Fibroblast of skin of left quadriceps (primary cell): ENCODE measurements around the gene HK2.
"Not testable (repeated sequence)": the region's sequence is repeated elsewhere in the genome, so short reads cannot be mapped to it uniquely, and the experiment has no call there.

Experiments used
- DNase-seq, 2 experiments: peaks; one replicate each; pipeline ENCODE4 v3.0.0-alpha.2; 2013; ENCODE audit warnings: low read depth in 2 of 2

HK2 gene

GRCh38 chr2:74895001-74895400, 61.1 kb downstream of the HK2 start:
- DNase-seq = no peak

- no peak for DNase-seq
These were observed 62.3 kb downstream of the HK2 start for GRCh38 chr2:74896232-74896631.

GRCh38 chr2:74900225-74900624, 66.3 kb downstream of the HK2 start:
- not testable (repeated sequence) for DNase-seq

DNA sequence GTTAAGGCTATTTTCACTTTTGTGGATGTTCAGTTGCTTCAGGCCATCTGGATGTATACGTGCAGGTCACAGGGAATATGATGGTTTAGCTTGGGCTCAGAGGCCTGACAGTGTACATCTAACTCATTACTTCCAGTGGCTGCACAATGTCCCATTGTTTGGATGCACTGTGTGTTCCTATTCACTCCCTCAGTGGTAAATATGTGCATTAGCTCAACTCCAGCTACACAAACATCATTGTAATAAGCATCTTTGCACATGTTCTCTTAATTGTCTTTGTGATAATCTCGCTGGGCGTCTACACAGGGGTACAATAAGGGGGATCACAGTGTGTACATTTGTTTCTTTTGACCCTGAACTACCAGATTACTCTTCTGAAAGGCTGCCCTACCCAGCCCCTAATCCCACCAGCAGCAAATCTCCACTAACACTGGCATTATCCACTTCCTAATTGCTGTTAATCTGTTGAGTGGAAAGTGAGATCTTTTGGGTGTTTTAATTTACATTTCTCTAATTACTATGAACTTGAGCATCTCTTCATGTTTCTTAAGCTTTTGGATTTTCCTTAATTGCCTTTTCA, 68.4 kb downstream of the HK2 start:
- DNase-seq = no peak

- no peak for DNase-seq
These were observed 72.5 kb downstream of the HK2 start for GRCh38 chr2:74906395-74906794.

- DNase-seq = not testable (repeated sequence)
These were observed 73.6 kb downstream of the HK2 start for GRCh38 chr2:74907560-74907959.

GRCh38 chr2:74908748-74909444, 75.0 kb downstream of the HK2 start:
- no peak for DNase-seq

DNA sequence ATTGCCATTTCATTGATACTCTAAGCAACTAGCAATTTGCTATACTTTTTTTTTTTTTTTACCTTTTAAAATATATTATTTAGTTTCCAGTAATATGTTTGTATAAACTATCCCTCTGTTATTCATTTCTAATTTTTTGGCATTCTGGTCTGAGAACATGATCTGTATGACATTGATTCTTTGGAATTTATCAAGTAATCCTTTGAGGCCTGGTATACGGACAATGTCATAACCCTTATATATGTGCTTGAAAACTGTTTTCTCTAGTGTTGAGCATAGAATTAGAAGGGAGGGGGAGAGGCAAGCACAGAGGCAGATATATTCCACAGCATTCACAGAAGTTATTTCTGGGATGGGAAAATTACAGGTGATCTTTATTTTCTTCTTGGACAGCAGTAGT, 76.3 kb downstream of the HK2 start:
- DNase-seq = no peak

DNA sequence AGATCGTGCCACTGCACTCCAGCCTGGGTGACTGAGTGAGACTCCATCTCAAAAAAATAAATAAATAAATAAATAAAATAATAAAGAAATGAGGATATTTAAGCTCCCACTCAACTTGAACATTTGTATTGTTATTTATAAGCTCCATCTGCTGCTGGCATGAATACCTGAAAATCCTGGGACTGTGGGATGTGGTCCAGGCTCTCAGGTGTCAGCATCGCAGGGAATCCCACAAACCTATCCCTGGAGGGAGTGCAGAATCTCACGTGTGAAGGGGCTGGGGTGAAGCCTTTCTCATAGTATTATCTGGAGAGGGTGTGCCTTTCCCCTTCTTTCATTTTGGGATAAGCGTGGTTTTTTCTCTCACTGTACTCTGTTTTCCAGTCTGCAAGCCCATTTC, 77.1 kb downstream of the HK2 start:
- DNase-seq = no peak

- no peak for DNase-seq
These were observed 81.8 kb downstream of the HK2 start for GRCh38 chr2:74915743-74916142.

- no peak for DNase-seq
These were observed 82.5 kb downstream of the HK2 start for GRCh38 chr2:74916394-74916793.

- no peak for DNase-seq
These were observed 84.0 kb downstream of the HK2 start for GRCh38 chr2:74917702-74918619.

DNA sequence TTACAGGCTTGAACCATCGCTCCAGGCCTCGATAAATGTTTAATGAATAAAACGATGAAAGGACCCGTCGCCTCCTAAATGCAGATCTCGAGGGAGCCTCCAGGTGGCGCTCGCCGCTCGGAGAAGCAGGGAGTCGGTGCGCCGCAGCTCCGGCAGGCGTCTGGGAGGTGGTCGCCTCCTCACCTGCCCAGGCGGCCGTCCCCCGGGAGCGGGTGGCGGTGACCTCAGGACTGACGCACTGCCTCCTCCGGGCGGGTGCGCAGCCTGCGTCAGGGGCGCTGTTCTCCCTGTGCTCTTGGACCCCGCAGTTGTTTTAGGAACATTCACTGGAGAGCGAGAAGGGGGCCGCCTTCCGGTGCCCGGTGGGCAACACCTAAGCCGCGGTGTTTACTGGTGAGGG, 85.9 kb downstream of the HK2 start:
- peak in 1 of 2 experiments; percentile 27 for DNase-seq

GRCh38 chr2:74921236-74921736, 87.4 kb downstream of the HK2 start:
- DNase-seq = no peak

GRCh38 chr2:74922592-74923227, 88.8 kb downstream of the HK2 start:
- DNase-seq = no peak

GRCh38 chr2:74924463-74925265, 90.7 kb downstream of the HK2 start:
- DNase-seq = no peak

- DNase-seq = no peak
These were observed 91.4 kb downstream of the HK2 start for GRCh38 chr2:74925361-74925786.

- no peak for DNase-seq
These were observed 93.7 kb downstream of the HK2 start for GRCh38 chr2:74927621-74928020.

DNA sequence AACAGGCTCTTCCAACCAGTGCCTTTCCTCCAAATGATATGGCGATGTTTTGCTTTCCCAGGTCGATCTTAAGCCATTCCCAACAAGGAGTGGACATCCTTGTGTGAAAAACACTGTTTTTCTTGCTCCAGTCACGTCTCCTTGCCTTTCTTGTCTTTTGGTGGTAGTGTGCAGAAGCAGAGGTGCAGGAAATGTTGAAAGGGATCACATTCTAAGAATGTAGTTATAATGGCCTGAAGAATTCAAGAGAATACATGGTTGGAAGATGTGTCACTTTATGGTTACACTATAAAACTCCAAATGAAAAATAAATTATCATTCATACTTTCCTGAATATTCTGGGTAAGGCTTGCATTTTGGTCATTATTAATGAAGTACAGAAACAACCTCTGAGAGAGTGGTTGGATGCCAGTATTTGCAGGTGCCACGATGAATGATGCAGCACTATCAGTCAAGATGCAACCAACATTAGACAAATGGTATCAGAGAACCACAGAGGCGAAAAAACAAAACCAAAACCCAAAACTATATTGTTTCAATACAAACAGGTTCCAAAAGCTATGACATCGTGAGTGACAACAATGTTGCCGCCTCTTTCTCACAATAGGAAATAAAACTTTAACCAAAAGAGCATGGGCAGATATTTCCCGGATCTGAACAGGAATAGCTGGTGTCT, 97.0 kb downstream of the HK2 start:
- no peak for DNase-seq

DNA sequence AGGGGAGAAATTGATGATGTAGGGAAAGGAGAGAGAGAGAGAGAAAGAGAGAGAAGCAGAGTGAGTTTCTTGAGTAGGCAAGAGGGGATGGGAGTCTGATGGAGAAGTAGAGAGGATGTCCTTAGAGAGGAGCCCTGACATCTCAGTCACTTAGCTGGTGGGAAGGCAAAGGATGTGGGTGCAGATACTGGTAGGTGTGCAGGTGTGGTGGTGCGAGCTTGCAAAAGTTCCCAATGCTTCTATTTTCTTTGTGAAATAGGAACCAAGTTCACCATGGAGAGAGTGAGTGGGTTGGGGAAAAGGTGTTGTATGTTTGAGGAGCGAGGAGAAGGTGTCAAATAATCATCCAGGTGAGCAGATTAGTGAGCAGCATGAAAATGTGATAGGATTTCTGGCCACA, 98.0 kb downstream of the HK2 start:
- no peak for DNase-seq

DNA sequence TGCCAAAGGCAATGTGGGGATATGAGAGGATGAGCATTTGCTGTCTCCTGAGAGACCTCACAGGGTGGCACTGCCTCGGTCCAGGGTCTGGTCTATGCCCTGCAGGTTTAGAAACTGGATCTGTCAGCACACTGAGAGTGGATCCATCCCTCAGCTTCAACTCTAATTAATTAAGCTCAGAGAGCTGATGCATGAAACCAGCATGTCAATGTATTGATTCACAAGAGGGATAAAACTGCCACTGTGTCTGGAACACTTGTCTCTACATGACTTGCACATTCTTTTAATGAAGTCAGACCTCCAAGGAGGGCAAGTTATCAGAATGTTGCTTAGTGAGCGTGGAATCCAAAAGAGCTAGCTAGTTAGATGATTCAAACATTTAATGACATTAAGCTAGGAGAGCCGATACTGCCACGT, 102.1 kb downstream of the HK2 start:
- no peak for DNase-seq
